Measurements from ENCODE around the gene DCAF11.

DCAF11 gene

DNA sequence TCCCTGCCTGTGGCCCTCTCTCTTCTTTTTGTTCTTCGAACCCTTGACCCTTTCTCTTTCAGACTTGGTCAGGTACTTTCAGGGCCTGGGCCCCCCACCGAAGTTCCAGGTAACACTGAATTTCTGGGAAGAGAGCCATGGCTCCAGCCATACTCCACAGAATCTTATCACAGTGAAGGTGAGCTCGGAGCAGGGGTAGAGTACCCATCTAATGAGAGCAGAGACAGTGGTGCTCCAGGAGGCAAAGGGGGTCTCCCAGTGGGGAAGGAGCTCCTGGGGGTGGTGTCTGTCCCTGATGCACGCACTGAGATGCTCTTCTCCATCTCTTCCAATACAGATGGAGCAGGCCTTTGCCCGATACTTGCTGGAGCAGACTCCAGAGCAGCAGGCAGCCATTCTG lies 51.2 kb downstream of the DCAF11 start:
- DNase-seq, result no peak

DNA sequence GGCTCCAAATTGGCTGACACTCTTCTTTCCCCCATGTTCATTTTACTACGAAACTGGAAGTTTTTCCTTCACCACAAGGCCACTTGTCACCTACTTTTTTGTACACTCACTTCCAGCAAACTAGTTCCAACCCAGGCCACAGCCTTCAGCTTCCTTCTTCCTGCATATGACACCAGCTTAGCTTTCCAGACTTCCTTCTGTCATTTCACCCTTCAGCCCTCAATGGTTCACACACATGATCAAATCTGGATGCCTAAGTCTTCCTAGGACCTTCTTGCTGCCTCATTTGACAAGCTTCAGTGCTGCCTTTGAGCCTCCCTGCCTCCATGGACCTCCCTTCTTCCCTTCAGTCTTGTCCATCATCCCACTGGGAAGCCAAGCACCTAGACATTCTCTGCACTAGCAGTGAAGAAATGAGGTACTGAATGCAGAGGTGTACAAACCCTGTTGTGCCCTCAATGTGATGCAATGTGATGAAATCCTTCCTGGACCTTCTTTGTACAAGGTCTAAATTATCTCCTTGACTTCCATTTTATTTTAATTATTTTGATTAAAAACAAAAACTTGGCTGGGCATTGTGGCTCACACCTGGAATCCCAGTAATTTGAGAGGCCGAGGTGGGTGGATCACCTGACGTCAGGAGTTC lies 53.0 kb downstream of the DCAF11 start:
- no peak for DNase-seq

DNA sequence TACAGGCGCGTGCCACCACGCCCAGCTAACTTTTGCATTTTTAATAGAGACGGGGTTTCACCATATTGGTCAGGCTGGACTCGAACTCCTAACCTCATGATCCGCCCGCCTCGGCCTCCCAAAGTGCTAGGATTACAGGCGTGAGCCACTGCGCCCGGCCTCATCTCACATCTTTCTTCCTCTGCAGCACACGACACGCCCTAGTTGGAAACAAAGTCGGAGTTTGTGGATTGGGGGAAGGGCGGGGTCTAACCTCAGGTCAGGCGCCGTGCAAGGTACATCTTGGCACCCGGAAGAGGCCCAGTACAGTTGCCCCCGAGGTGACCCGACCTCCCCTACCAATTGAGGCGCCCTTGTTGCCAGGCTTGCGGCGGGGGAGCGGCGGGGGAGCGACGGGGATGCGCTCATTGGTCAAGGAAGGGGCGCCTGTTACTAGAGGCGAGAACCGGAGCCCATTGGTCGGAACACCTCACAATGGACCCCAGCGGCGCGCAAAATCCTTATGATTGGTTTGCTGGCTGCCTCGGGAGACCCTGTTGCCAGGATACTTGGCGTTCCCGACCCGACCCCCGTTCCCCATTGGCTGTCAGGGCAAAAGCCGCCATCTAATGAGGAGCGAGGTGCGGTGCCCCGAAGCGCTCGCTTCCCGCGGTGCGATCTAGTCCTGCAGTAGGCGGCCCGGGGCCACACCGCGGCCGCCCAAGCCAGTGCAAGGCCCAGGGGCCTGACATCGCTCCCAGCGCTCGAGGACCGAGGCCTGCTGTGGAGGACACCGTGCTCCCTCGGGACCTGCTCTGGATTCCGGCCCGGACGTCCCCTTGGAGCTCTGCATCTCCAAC lies 57.1 kb downstream of the DCAF11 start, which contains the start of gene REC8:
REC8 (plus strand) TSS at position 659 of the 839 bp plus-strand sequence. CDS start 473 bp downstream, outside the sequence.
- peak; percentile 77 for DNase-seq

DNA sequence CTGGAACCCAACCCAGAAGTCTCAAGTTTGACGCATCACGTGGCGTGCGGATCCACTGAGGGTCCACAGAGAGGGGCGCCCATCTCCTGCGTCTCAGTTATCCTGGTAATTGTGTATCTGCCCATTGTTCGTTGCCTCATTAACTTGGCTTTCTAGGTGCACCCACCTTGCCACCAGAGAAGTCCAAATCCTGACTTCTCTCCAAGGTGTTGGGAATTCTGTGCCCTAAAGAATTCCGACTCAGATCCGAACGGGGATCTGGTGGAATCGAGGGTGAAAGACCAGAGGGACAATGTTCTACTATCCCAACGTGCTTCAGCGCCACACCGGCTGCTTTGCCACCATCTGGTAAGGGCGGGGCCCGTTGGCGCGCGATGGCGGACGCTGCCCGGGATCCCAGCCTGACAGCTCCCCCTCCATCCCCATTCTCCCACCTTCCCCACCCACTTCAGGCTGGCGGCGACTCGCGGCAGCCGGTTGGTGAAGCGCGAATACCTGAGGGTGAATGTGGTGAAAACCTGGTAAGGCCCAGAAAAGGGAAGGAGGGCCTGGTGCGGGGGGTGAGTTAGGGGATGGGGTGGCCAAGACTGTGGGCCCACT lies 57.8 kb downstream of the DCAF11 start:
- no peak for DNase-seq

DNA sequence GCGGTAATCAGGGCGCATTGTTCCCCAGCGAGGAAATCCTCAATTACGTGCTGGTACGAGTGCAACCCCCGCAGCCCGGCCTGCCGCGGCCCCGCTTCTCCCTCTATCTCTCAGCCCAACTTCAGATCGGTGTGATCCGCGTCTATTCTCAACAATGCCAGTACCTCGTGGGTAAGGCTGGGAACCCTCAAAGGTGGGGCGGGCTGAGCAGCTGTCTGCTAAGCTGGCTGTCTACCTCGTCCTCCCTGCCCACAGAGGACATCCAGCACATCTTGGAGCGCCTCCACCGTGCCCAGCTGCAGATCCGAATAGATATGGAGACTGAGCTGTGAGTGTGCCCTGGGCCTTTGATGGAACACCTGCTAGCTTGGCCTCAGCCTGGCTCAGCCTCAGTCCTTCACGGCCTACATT lies 58.3 kb downstream of the DCAF11 start:
- no peak for DNase-seq
